Skeletal muscle satellite cell (primary cell): ENCODE results near the gene AFF2.

Source experiments
- H3K27me3 ChIP-seq: 2 replicates; pipeline ENCODE4 v1.7.0; 2013; ENCODE audit warnings: low read length; ENCODE audit not compliant: control insufficient read depth, insufficient read depth
- H3K36me3 ChIP-seq: 2 replicates; pipeline ENCODE4 v1.7.0; 2013; ENCODE audit warnings: mild to moderate bottlenecking, control low read depth, low read length; ENCODE audit not compliant: insufficient read depth
- H3K4me1 ChIP-seq: 2 replicates; pipeline ENCODE4 v1.7.0; 2013; ENCODE audit warnings: low read length; ENCODE audit not compliant: control insufficient read depth, insufficient read depth
- H3K4me2 ChIP-seq: 2 replicates; pipeline ENCODE4 v1.7.0; 2013; ENCODE audit warnings: mild to moderate bottlenecking, low read length
- H3K4me3 ChIP-seq: 2 replicates; pipeline ENCODE4 v1.7.0; 2013; ENCODE audit warnings: low read length
- H3K9ac ChIP-seq: 2 replicates; pipeline ENCODE4 v1.7.0; 2013; ENCODE audit warnings: mild to moderate bottlenecking, low read depth, low read length, moderate library complexity
- H3K9me3 ChIP-seq: replicated peaks from 2 replicates; pipeline ENCODE4 v1.7.0; 2013; ENCODE audit warnings: mild to moderate bottlenecking, control low read depth, low read length

Gene AFF2

GRCh38 chrX:148537556-148538182 lies 37.3 kb downstream of the AFF2 start:
- H3K9ac ChIP-seq = no peak overlapping the region
- H3K4me2 ChIP-seq = no peak overlapping the region

DNA sequence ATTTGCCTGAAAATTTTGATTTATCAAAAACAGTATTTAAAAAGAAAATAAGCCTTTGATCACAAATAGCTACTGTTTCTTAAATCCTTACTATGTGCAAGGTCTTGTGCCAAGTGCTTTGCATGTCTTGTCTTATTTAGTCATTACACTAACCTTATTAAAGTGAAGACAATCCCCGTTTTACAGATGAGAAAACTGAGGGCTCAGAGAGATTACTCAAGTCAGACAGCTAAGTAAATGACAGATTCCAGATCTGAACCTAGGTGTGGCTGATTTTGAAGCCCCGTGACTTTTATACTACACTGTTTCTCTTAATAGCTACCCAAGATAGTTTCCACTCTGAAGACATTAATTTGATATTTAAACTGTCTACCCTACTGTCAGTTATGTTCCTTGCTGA lies 38.2 kb downstream of the AFF2 start:
- Histone ChIP-seq H3K4me2 (no peak overlapping the region), H3K4me1 (no peaks in the 10 kb centered on the region), H3K27me3 (no peaks in the 10 kb centered on the region), H3K36me3 (no peaks in the 10 kb centered on the region), H3K9me3 (no peaks in the 10 kb centered on the region), H3K9ac (no peak overlapping the region), H3K4me3 (no peak overlapping the region)

More at GRCh38 chrX:148537556-148538182, 37.3 kb downstream of the AFF2 start:
- Histone ChIP-seq H3K4me3 (no peak overlapping the region), H3K27me3 (no peaks in the 10 kb centered on the region), H3K9me3 (no peaks in the 10 kb centered on the region), H3K4me1 (no peaks in the 10 kb centered on the region), H3K36me3 (no peaks in the 10 kb centered on the region)

GRCh38 chrX:148540114-148540513 lies 39.7 kb downstream of the AFF2 start:
- H3K4me1 ChIP-seq = no peaks in the 10 kb centered on the region
- H3K27me3 ChIP-seq = no peaks in the 10 kb centered on the region
- H3K9me3 ChIP-seq = no peaks in the 10 kb centered on the region
- no peaks in the 10 kb centered on the region for H3K36me3 ChIP-seq
- no peak overlapping the region for H3K9ac ChIP-seq
- H3K4me3 ChIP-seq = no peak overlapping the region
- no peak overlapping the region for H3K4me2 ChIP-seq

GRCh38 chrX:148540671-148541583 lies 40.5 kb downstream of the AFF2 start:
- no peaks in the 10 kb centered on the region for H3K27me3 ChIP-seq
- no peaks in the 10 kb centered on the region for H3K36me3 ChIP-seq
- H3K4me2 ChIP-seq = no peak overlapping the region
- no peaks in the 10 kb centered on the region for H3K4me1 ChIP-seq
- H3K9ac ChIP-seq = no peak overlapping the region
- H3K9me3 ChIP-seq = no peaks in the 10 kb centered on the region
- H3K4me3 ChIP-seq = no peak overlapping the region

GRCh38 chrX:148541584-148541940 lies 41.1 kb downstream of the AFF2 start:
- H3K4me2 ChIP-seq = no peak overlapping the region
- no peak overlapping the region for H3K9ac ChIP-seq
- no peaks in the 10 kb centered on the region for H3K36me3 ChIP-seq
- no peaks in the 10 kb centered on the region for H3K4me1 ChIP-seq
- no peaks in the 10 kb centered on the region for H3K9me3 ChIP-seq
- H3K27me3 ChIP-seq = no peaks in the 10 kb centered on the region
- no peak overlapping the region for H3K4me3 ChIP-seq

DNA sequence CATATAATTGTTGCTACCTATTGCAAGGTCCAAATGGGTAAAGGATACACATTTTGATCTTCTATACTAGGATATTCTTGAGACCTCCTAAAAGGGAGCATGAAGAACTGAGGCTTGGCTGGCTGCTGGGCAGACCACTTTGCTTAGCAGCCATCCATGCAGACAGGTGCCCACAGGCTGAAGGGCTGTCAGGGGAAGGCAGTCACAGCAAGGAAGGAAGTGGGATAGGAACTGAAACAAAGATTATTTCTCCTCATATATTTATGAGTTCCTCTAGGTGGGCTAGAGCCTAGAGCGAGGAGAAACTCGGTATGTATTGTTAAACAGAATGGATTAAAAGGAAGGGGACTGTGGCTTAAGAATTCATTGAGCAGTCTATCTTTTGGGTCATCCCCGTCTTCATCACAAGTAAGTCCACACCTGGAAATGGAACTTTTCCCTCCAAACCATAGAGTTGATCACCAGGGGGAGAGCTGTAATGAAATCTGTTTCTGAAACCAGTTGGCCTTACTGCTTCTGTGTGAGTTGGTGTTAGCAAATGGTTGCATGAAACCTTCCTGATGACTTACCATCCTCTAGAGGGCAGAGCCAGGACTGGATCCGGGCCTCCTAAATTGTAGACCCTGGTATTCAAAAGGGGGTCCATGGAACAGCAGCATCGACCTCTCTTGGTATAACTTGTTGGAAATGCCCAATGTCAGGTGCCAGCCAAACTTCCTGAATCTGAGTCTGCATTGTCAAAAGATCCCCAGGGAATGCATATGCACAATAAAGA lies 42.3 kb downstream of the AFF2 start:
- no peaks in the 10 kb centered on the region for H3K4me1 ChIP-seq
- H3K4me3 ChIP-seq = no peak overlapping the region
- no peaks in the 10 kb centered on the region for H3K9me3 ChIP-seq
- H3K27me3 ChIP-seq = no peaks in the 10 kb centered on the region
- H3K9ac ChIP-seq = no peak overlapping the region
- no peaks in the 10 kb centered on the region for H3K36me3 ChIP-seq
- no peak overlapping the region for H3K4me2 ChIP-seq

- H3K9me3 ChIP-seq = no peaks in the 10 kb centered on the region
- no peak overlapping the region for H3K9ac ChIP-seq
- H3K27me3 ChIP-seq = no peaks in the 10 kb centered on the region
- no peak overlapping the region for H3K4me2 ChIP-seq
- H3K4me1 ChIP-seq = no peaks in the 10 kb centered on the region
- H3K36me3 ChIP-seq = no peaks in the 10 kb centered on the region
- no peak overlapping the region for H3K4me3 ChIP-seq
Measured at GRCh38 chrX:148552775-148553174, 52.4 kb downstream of the AFF2 start.

- Histone ChIP-seq H3K9me3 (peaks cover 4% of the 10 kb centered on the region), H3K36me3 (no peaks in the 10 kb centered on the region), H3K9ac (no peak overlapping the region), H3K27me3 (no peaks in the 10 kb centered on the region), H3K4me3 (no peak overlapping the region), H3K4me2 (no peak overlapping the region), H3K4me1 (no peaks in the 10 kb centered on the region)
Measured at GRCh38 chrX:148555101-148555500, 54.7 kb downstream of the AFF2 start.

- H3K9me3 ChIP-seq = peaks cover 4% of the 10 kb centered on the region
- H3K9ac ChIP-seq = no peak overlapping the region
- H3K4me2 ChIP-seq = no peak overlapping the region
- H3K36me3 ChIP-seq = no peaks in the 10 kb centered on the region
- H3K4me1 ChIP-seq = no peaks in the 10 kb centered on the region
- H3K4me3 ChIP-seq = no peak overlapping the region
- H3K27me3 ChIP-seq = no peaks in the 10 kb centered on the region
Measured at GRCh38 chrX:148555571-148556243, 55.3 kb downstream of the AFF2 start.

DNA sequence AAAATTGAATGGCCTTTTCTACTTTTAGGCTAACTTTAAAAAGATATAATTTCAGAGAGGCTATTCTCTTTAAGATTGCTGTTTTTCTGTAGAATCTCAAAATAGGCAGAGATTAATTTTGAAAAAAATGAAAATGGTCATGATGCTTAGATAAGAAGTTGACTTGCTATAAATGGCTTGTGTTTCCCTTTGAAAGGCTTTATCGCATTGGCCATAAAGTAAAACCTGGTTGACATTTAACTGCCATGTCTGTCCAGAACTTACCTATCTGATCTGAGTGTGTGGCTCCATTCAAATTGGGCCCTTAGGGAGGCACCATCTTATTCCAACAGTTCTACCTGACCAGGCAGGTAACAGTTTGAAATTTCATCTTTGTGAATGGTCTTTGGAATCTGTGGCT lies 56.1 kb downstream of the AFF2 start:
- Histone ChIP-seq H3K9me3 (peaks cover 4% of the 10 kb centered on the region), H3K9ac (no peak overlapping the region), H3K36me3 (no peaks in the 10 kb centered on the region), H3K4me3 (no peak overlapping the region), H3K4me2 (no peak overlapping the region), H3K4me1 (no peaks in the 10 kb centered on the region), H3K27me3 (no peaks in the 10 kb centered on the region)

DNA sequence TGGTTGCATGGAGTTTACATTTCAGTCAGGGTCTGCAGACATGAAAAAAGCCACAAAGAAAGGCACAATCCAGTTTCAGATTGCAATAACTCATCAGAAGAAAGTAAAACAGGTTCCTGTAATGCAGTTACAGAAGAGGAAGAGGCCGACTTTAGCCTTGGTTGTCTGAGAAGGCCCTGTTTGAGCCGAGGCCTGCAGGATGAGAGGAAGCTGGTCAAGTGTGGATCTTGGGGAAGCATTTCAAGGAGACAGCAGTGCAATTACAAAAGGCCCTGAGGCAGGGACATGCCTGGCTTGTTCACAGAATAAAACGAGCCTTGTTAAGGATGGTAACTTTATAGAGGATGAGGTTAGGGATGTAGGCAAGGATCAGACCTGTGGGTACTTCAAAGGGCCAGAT lies 62.4 kb downstream of the AFF2 start:
- Histone ChIP-seq H3K9ac (no peak overlapping the region), H3K27me3 (no peaks in the 10 kb centered on the region), H3K9me3 (peaks cover 4% of the 10 kb centered on the region), H3K4me3 (no peak overlapping the region), H3K4me2 (no peak overlapping the region), H3K4me1 (no peaks in the 10 kb centered on the region), H3K36me3 (no peaks in the 10 kb centered on the region)
